Raji (cell line): ENCODE results near the gene ZW10.

ENCODE experiments used
- POLR2A ChIP-seq: IDR thresholded peaks from 2 replicates; pipeline ENCODE4 v1.6.1; 2011; ENCODE audit warnings: low read depth, low read length, control low read depth; ENCODE audit not compliant: insufficient read depth

ZW10 gene

GRCh38 chr11:113715882-113716625, 57.4 kb downstream of the ZW10 start:
- TF ChIP-seq POLR2A = no peak

GRCh38 chr11:113715273-113715672, 58.2 kb downstream of the ZW10 start:
- TF ChIP-seq POLR2A = no peak

GRCh38 chr11:113710989-113711388, 62.5 kb downstream of the ZW10 start:
- TF ChIP-seq POLR2A = no peak

GRCh38 chr11:113705871-113706655, 67.4 kb downstream of the ZW10 start, which contains the start of gene TMPRSS5:
TMPRSS5 (minus strand) TSS chr11:113706308; CDS start chr11:113706224, 84 bp downstream.
- TF ChIP-seq POLR2A = no peak

- TF ChIP-seq POLR2A = no peak
These were observed 72.0 kb downstream of the ZW10 start for GRCh38 chr11:113701491-113701890.

- no peak for TF ChIP-seq POLR2A
These were observed 75.0 kb downstream of the ZW10 start for GRCh38 chr11:113698515-113698914.

- no peak for TF ChIP-seq POLR2A
These were observed 75.6 kb downstream of the ZW10 start for GRCh38 chr11:113697756-113698407.

GRCh38 chr11:113697111-113697510, 76.4 kb downstream of the ZW10 start:
- no peak for TF ChIP-seq POLR2A

- no peak for TF ChIP-seq POLR2A
These were observed 78.3 kb downstream of the ZW10 start for GRCh38 chr11:113695207-113695606.

- no peak for TF ChIP-seq POLR2A
These were observed 79.1 kb downstream of the ZW10 start for GRCh38 chr11:113694390-113694789.

GRCh38 chr11:113693030-113693429, 80.5 kb downstream of the ZW10 start:
- TF ChIP-seq POLR2A = no peak

- TF ChIP-seq POLR2A = no peak
These were observed 82.6 kb downstream of the ZW10 start for GRCh38 chr11:113690619-113691569.

GRCh38 chr11:113689768-113690618, 83.5 kb downstream of the ZW10 start:
- TF ChIP-seq POLR2A = no peak
